DND-41 (cell line): Measurements from ENCODE around the gene MYOD1.

ENCODE experiments used
- ATAC-seq: fragments of 200-7000 bp; cut with Tn5 transposase; 3 replicates; pipeline ENCODE4 v1.9.1; 2021; ENCODE audit warnings: low read depth; ENCODE audit not compliant: insufficient read depth
- DNase-seq: peaks from one replicate; pipeline ENCODE4 v3.0.0-alpha.2; 2020
- H2AFZ ChIP-seq: 2 replicates; pipeline ENCODE4 v1.6.0; 2012; ENCODE audit warnings: low read depth, low read length
- H3K27ac ChIP-seq: 2 replicates; pipeline ENCODE4 v1.5.1; 2012; ENCODE audit warnings: low read length, inconsistent platforms
- H3K27me3 ChIP-seq: fragments of 200-600 bp; sonication (generic); 2 replicates; pipeline ENCODE4 v1.6.0; 2012; ENCODE audit warnings: low read length, mild to moderate bottlenecking, inconsistent platforms; ENCODE audit not compliant: insufficient read depth, poor library complexity
- H3K36me3 ChIP-seq: 2 replicates; pipeline ENCODE4 v1.5.1; 2012; ENCODE audit warnings: low read length, inconsistent platforms; ENCODE audit not compliant: insufficient read depth
- H3K4me1 ChIP-seq: 2 replicates; pipeline ENCODE4 v1.5.1; 2012; ENCODE audit warnings: mild to moderate bottlenecking, low read length; ENCODE audit not compliant: insufficient read depth
- H3K4me2 ChIP-seq: 2 replicates; pipeline ENCODE4 v1.6.0; 2012; ENCODE audit warnings: mild to moderate bottlenecking, moderate library complexity, low read length, inconsistent platforms; ENCODE audit not compliant: insufficient read depth
- H3K4me3 ChIP-seq, 2 experiments: fragments of 200-600 bp in 1 of 2; shearing (Covaris generic) in 1 of 2; 2 replicates each; pipeline ENCODE4 v1.5.1; 2012 to 2016; ENCODE audit warnings: inconsistent platforms in 2 of 2, low read length in 2 of 2, mild to moderate bottlenecking in 2 of 2, low read depth in 1 of 2, moderate library complexity in 1 of 2
- H3K79me2 ChIP-seq: 2 replicates; pipeline ENCODE4 v1.6.0; 2012; ENCODE audit warnings: low read length, inconsistent platforms; ENCODE audit not compliant: insufficient read depth
- H3K9ac ChIP-seq: 2 replicates; pipeline ENCODE4 v1.6.0; 2012; ENCODE audit warnings: low read depth, mild to moderate bottlenecking, inconsistent platforms, low read length, moderate library complexity
- H3K9me3 ChIP-seq: 2 replicates; pipeline ENCODE4 v1.5.1; 2012; ENCODE audit warnings: low read length, moderate library complexity, mild to moderate bottlenecking, inconsistent platforms; ENCODE audit not compliant: insufficient read depth, severe bottlenecking
- H4K20me1 ChIP-seq: 2 replicates; pipeline ENCODE4 v1.6.0; 2012; ENCODE audit warnings: low read length; ENCODE audit not compliant: insufficient read depth
- EZH2 ChIP-seq: IDR thresholded peaks from 3 replicates; pipeline ENCODE4 v1.6.1; 2012; ENCODE audit warnings: borderline replicate concordance, low read depth, mild to moderate bottlenecking, moderate library complexity, low read length, inconsistent platforms; ENCODE audit not compliant: severe bottlenecking
- TF ChIP-seq, protein P1 (sequence below): IDR thresholded peaks from 2 replicates; pipeline ENCODE4 v1.5.1; 2012; ENCODE audit warnings: borderline replicate concordance, low read length, moderate library complexity, mild to moderate bottlenecking; ENCODE audit not compliant: poor library complexity, severe bottlenecking; ENCODE audit errors: extremely low read depth

Gene MYOD1

DNA sequence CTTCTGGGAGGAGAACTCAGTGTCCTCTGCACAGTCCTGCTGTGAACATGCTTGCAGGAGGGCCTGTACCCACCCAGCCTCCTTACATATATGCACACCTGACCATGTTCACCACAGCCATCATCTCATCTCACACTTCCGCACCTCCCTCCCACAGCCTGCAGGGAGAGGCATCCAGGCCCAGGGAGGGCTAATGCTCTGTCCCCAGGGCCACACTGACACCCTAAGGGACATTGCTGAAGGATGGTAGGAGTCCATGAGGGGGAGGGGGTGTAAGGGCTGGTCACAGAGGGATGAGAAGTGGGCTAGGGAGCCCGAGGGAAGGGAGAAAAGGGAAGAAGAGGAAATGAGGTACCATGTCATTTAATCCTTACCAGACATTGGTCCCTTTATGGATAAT lies 10.8 kb downstream of the MYOD1 start:
- Histone ChIP-seq H3K27ac (no peak overlapping the region), H3K9me3 (no peaks in the 10 kb centered on the region), H3K79me2 (no peaks in the 10 kb centered on the region), H3K9ac (no peak overlapping the region), H3K4me3 (no peak overlapping the region), H4K20me1 (no peaks in the 10 kb centered on the region), H3K27me3 (peaks cover 3% of the 10 kb centered on the region), H3K36me3 (no peaks in the 10 kb centered on the region), H2AFZ (no peak overlapping the region), H3K4me1 (no peaks in the 10 kb centered on the region), H3K4me2 (no peak overlapping the region)
- ATAC-seq, result no peak
- no peak for DNase-seq
- TF ChIP-seq, protein P1, sequence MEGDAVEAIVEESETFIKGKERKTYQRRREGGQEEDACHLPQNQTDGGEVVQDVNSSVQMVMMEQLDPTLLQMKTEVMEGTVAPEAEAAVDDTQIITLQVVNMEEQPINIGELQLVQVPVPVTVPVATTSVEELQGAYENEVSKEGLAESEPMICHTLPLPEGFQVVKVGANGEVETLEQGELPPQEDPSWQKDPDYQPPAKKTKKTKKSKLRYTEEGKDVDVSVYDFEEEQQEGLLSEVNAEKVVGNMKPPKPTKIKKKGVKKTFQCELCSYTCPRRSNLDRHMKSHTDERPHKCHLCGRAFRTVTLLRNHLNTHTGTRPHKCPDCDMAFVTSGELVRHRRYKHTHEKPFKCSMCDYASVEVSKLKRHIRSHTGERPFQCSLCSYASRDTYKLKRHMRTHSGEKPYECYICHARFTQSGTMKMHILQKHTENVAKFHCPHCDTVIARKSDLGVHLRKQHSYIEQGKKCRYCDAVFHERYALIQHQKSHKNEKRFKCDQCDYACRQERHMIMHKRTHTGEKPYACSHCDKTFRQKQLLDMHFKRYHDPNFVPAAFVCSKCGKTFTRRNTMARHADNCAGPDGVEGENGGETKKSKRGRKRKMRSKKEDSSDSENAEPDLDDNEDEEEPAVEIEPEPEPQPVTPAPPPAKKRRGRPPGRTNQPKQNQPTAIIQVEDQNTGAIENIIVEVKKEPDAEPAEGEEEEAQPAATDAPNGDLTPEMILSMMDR, result no peak
- TF ChIP-seq EZH2, result no peak

DNA sequence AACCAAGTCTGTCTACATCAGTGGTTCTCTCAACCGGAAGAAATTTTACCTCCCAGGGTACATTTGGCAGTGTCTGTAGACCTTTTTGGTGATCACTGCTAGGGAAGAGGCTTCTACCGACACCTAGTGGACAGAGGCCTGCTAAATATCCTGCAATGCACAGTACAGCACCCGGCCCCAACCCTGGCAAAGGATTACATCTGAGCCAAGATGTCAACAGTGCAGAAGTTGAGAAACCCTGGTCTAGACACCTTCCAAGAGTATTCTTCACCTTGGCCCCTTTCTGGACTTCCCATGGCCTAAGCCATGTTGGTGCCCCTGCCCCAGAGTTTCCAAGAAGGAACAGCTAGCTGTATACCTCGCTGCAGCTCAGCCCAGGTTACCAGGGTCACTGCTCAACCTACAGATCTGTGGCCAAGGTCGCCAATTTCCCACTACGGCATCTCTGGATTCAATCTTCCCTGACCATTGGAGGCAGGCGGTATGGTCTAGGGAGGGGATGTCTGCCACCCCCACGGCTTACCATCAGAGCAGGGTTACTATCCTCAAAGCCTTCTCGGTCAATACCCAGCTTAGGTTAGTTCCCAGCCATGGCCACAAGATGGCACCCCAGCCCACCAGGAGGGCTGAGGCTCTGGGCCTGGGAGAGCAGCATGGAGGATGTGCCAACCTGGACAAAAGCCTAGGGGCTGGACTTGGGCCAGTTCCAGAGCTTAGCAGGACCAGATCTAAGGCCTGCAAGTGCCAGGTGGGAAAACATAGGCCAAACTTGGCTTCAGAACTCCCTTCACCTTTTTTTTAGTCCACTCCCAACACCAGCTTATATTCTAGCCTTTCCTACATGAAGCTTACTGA lies 11.5 kb downstream of the MYOD1 start:
- H2AFZ ChIP-seq, result no peak overlapping the region
- H3K27ac ChIP-seq, result no peak overlapping the region
- H3K9me3 ChIP-seq, result no peaks in the 10 kb centered on the region
- TF ChIP-seq, protein P1, result peak; percentile 93
- no peak for TF ChIP-seq EZH2
- no peaks in the 10 kb centered on the region for H3K79me2 ChIP-seq
- H3K9ac ChIP-seq, result no peak overlapping the region
- H3K4me2 ChIP-seq, result no peak overlapping the region
- no peak overlapping the region for H3K4me3 ChIP-seq
- no peaks in the 10 kb centered on the region for H3K27me3 ChIP-seq
- no peaks in the 10 kb centered on the region for H4K20me1 ChIP-seq
- no peaks in the 10 kb centered on the region for H3K36me3 ChIP-seq
- H3K4me1 ChIP-seq, result no peaks in the 10 kb centered on the region
- DNase-seq, result peak; percentile 76
- peak; percentile 98 for ATAC-seq

DNA sequence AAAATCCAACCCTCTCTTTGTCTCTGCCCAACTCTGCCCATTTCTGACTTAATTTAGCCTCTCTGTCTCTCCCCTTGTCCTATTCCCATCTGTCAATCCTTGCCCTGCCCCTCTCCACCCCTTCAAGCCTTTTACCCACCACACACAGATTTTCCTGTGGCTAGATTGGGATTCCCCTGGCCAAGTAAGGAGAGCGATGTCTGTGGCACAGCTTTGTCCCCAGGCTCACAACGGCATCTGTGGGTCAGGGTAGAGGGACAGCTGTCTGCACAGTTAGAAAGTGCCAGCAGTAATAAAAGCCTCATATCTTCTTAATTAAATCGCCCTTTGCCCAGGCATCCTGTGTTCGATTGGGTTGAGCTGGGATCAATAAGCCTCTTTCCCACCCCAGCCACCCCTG lies 13.9 kb downstream of the MYOD1 start:
- H3K4me2 ChIP-seq, result no peak overlapping the region
- no peaks in the 10 kb centered on the region for H3K27me3 ChIP-seq
- H3K4me3 ChIP-seq, result no peak overlapping the region
- H3K27ac ChIP-seq, result no peak overlapping the region
- no peaks in the 10 kb centered on the region for H3K4me1 ChIP-seq
- H3K36me3 ChIP-seq, result no peaks in the 10 kb centered on the region
- H4K20me1 ChIP-seq, result no peaks in the 10 kb centered on the region
- H3K79me2 ChIP-seq, result no peaks in the 10 kb centered on the region
- H3K9me3 ChIP-seq, result no peaks in the 10 kb centered on the region
- DNase-seq, result no peak
- no peak overlapping the region for H3K9ac ChIP-seq
- ATAC-seq, result no peak
- H2AFZ ChIP-seq, result no peak overlapping the region
- TF ChIP-seq EZH2, result no peak
- TF ChIP-seq, protein P1, result no peak
